Hematopoietic multipotent progenitor cell treated with erythropoietin and hydrocortisone succinate and interleukin-3 and kit ligand, for 8 days (in vitro differentiated cells): Measurements from ENCODE around the gene PIP4K2C.
"Not testable (repeated sequence)": the region's sequence is repeated elsewhere in the genome, so short reads cannot be mapped to it uniquely, and the experiment has no call there.

Experiments
- DNase-seq: peaks from one replicate; pipeline ENCODE4 v3.0.0-alpha.2; 2015

Gene PIP4K2C

GRCh38 chr12:57623811-57624390, 32.9 kb downstream of the PIP4K2C start:
- no peak for DNase-seq

- no peak for DNase-seq
Observed at GRCh38 chr12:57624441-57625220, 33.6 kb downstream of the PIP4K2C start.

- DNase-seq = no peak
Observed at GRCh38 chr12:57625261-57626032, 34.5 kb downstream of the PIP4K2C start.

- no peak for DNase-seq
Observed at GRCh38 chr12:57626111-57626920, 35.3 kb downstream of the PIP4K2C start.

GRCh38 chr12:57626921-57627445, 36.0 kb downstream of the PIP4K2C start:
- DNase-seq = no peak

- no peak for DNase-seq
Observed at GRCh38 chr12:57627501-57628279, 36.7 kb downstream of the PIP4K2C start.

GRCh38 chr12:57628280-57629191, 37.5 kb downstream of the PIP4K2C start:
- DNase-seq = no peak

- no peak for DNase-seq
Observed at GRCh38 chr12:57629897-57630471, 39.0 kb downstream of the PIP4K2C start.

- DNase-seq = no peak
Observed at GRCh38 chr12:57630891-57631433, 40.0 kb downstream of the PIP4K2C start.

- no peak for DNase-seq
Observed at GRCh38 chr12:57631566-57632072, 40.6 kb downstream of the PIP4K2C start.

- DNase-seq = no peak
Observed at GRCh38 chr12:57632073-57632957, 41.3 kb downstream of the PIP4K2C start.

GRCh38 chr12:57632958-57633840, 42.2 kb downstream of the PIP4K2C start, which contains the start of gene B4GALNT1:
TSS of gene B4GALNT1 (minus strand) at chr12:57633201. CDS start at chr12:57632132, 1,069 bp downstream.
- DNase-seq = peak; percentile 47

- not testable (repeated sequence) for DNase-seq
Observed at GRCh38 chr12:57636731-57637130, 45.7 kb downstream of the PIP4K2C start.

- DNase-seq = no peak
Observed at GRCh38 chr12:57637364-57637763, 46.4 kb downstream of the PIP4K2C start.

GRCh38 chr12:57638096-57638495, 47.1 kb downstream of the PIP4K2C start:
- DNase-seq = no peak

- DNase-seq = no peak
Observed at GRCh38 chr12:57640175-57641042, 49.4 kb downstream of the PIP4K2C start.
